ENCODE results near the gene RPL38.

RPL38 gene

DNA sequence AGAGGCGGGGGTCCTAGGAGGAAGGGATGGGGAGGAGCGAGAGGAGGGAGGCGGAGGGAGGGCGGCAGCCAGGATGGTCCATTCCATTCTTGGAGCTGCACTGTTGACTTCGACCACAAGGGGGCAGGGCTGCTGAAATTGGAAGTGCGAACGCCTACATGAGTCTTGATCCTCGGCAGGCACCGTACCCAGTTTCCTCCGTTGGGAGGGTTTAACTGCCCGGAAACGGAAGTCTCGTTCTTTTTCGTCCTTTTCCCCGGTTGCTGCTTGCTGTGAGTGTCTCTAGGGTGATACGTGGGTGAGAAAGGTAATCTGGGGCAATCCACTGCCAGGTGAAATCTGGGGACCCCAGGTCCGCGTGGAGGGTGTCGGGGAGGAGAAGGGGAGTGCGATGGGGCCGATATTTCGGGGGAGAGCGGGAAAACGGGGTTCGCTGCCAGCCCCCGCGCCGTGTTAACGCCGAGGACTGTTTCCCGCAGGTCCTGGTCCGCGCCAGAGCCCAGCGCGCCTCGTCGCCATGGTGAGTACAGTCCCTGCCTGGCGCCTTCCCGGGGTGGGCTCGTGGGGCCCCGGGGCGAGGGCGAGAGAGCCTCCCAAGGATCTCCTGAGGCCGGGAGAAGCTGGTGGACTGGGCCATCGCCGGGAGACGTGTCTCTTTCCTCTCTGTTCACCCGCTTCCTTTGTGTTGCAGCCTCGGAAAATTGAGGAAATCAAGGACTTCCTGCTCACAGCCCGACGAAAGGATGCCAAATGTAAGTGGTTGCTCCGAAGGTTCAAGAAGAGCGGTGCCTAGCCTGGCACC lies at the start of gene RPL38:
Gene RPL38 (plus strand): TSS at position 240 of the 802 bp plus-strand sequence. CDS start 278 bp downstream, at position 518.
- H3K4me2 ChIP-seq (ENCODE audit: insufficient read depth, low read length) = peak within 1 kb of the TSS; percentile 78
- H3K27ac ChIP-seq (ENCODE audit: low read length) = peak within 1 kb of the TSS; percentile 82
- H4K20me1 ChIP-seq (ENCODE audit: insufficient read depth, low read length) = peaks cover 51% of the 10 kb centered on the region
- peak; percentile 87 for ATAC-seq (ENCODE audit: insufficient read depth, low read depth)
- H3K4me3 ChIP-seq (ENCODE audit: low read depth in 1 of 2, low read length in 2 of 2) = peak within 1 kb of the TSS; percentile 95 to 98
- peak within 1 kb of the TSS; percentile 78 for H2AFZ ChIP-seq (ENCODE audit: low read depth, low read length)
- peak; percentile 95 for DNase-seq
- H3K9ac ChIP-seq (ENCODE audit: low read depth, low read length) = peak within 1 kb of the TSS; percentile 87
- H3K79me2 ChIP-seq (ENCODE audit: insufficient read depth, low read length) = peaks cover 51% of the 10 kb centered on the region
- no peak for TF ChIP-seq EZH2 (IDR thresholded peaks at IDR 0.05; ENCODE audit: borderline replicate concordance, low read depth, low read length, severe bottlenecking)
- TF ChIP-seq, protein P1, sequence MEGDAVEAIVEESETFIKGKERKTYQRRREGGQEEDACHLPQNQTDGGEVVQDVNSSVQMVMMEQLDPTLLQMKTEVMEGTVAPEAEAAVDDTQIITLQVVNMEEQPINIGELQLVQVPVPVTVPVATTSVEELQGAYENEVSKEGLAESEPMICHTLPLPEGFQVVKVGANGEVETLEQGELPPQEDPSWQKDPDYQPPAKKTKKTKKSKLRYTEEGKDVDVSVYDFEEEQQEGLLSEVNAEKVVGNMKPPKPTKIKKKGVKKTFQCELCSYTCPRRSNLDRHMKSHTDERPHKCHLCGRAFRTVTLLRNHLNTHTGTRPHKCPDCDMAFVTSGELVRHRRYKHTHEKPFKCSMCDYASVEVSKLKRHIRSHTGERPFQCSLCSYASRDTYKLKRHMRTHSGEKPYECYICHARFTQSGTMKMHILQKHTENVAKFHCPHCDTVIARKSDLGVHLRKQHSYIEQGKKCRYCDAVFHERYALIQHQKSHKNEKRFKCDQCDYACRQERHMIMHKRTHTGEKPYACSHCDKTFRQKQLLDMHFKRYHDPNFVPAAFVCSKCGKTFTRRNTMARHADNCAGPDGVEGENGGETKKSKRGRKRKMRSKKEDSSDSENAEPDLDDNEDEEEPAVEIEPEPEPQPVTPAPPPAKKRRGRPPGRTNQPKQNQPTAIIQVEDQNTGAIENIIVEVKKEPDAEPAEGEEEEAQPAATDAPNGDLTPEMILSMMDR (IDR thresholded peaks at IDR 0.05; ENCODE audit: borderline replicate concordance, extremely low read depth, low read length, poor library complexity, severe bottlenecking) = peak; percentile 99
- H3K9me3 ChIP-seq (ENCODE audit: insufficient read depth, low read length, severe bottlenecking) = no peaks in the 10 kb centered on the region
- H3K27me3 ChIP-seq (ENCODE audit: insufficient read depth, low read length, poor library complexity) = peaks cover 12% of the 10 kb centered on the region
- H3K36me3 ChIP-seq (ENCODE audit: insufficient read depth, low read length) = peaks cover 50% of the 10 kb centered on the region
- H3K4me1 ChIP-seq (ENCODE audit: insufficient read depth, low read length) = peaks cover 35% of the 10 kb centered on the region

DNA sequence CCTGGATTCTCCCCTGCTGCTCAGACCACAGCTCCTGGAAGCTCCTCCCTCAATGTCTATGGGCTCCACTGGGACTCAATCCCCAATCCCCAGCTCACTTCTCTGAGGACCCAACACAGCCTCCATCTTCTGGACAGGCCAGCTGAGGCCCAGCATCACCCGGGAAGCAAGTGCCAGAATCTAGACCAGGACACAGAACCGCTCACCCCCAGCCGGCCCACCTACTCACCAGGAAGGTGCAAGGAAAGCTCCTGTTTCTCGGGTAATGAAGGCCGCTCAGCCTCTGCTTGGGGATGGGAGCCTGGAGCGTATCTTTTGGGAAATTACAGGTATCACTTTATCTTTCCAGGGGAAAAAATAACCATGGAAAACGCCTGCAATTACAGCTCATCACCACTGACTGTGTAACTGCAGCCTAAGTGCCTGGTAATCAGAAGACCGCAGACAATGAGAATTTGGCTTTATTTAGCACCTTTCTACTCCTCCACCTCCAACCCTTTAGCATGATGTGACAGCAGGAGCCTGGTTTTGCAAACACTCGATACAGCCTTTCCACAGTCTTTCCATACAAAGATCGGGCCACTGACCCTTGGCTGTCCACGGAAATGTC lies 49.6 kb upstream of the RPL38 start:
- TF ChIP-seq EZH2 (IDR thresholded peaks at IDR 0.05; ENCODE audit: borderline replicate concordance, low read depth, low read length, severe bottlenecking) = no peak
- TF ChIP-seq, protein P1 (IDR thresholded peaks at IDR 0.05; ENCODE audit: borderline replicate concordance, extremely low read depth, low read length, poor library complexity, severe bottlenecking) = no peak
- Histone ChIP-seq H4K20me1 (ENCODE audit: insufficient read depth, low read length) (no peaks in the 10 kb centered on the region; the same call in 1 of the 2 replicates), H3K36me3 (ENCODE audit: insufficient read depth, low read length) (no peaks in the 10 kb centered on the region), H3K4me1 (ENCODE audit: insufficient read depth, low read length) (no peaks in the 10 kb centered on the region), H3K79me2 (ENCODE audit: insufficient read depth, low read length) (no peaks in the 10 kb centered on the region), H3K27me3 (ENCODE audit: insufficient read depth, low read length, poor library complexity) (no peaks in the 10 kb centered on the region), H3K9ac (ENCODE audit: low read depth, low read length) (no peak overlapping the region), H3K4me3 (ENCODE audit: low read depth in 1 of 2, low read length in 2 of 2) (no peak overlapping the region), H3K4me2 (ENCODE audit: insufficient read depth, low read length) (no peak overlapping the region), H3K9me3 (ENCODE audit: insufficient read depth, low read length, severe bottlenecking) (no peaks in the 10 kb centered on the region), H3K27ac (ENCODE audit: low read length) (no peak overlapping the region), H2AFZ (ENCODE audit: low read depth, low read length) (no peak overlapping the region)
- DNase-seq = no peak
- ATAC-seq (ENCODE audit: insufficient read depth, low read depth) = no peak

DNA sequence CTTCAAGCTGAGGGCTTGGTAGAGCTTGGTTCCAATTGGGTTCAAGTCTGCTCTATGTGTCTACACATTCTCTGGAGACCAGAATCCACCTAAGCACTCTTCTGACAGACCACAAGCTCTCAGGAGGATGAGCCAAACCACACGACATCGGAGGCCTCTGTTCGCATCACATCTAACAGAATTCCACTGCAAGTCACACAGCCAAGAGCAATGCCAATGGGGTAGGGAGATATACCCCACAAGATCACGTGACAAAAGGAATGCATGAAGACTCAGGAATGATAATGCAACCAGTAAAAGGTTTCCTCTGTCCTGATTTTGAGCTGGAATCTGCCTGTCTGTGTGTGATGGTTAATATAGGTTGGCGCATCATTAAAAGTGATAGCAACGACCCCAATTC lies 46.6 kb upstream of the RPL38 start:
- ATAC-seq (ENCODE audit: insufficient read depth, low read depth) (no peak), DNase-seq (no peak)
- Histone ChIP-seq H3K27ac (ENCODE audit: low read length) (no peak overlapping the region), H3K4me3 (ENCODE audit: low read depth in 1 of 2, low read length in 2 of 2) (no peak overlapping the region), H3K36me3 (ENCODE audit: insufficient read depth, low read length) (no peaks in the 10 kb centered on the region), H3K27me3 (ENCODE audit: insufficient read depth, low read length, poor library complexity) (no peaks in the 10 kb centered on the region), H3K4me1 (ENCODE audit: insufficient read depth, low read length) (no peaks in the 10 kb centered on the region), H2AFZ (ENCODE audit: low read depth, low read length) (no peak overlapping the region), H3K9ac (ENCODE audit: low read depth, low read length) (no peak overlapping the region), H3K79me2 (ENCODE audit: insufficient read depth, low read length) (no peaks in the 10 kb centered on the region), H3K4me2 (ENCODE audit: insufficient read depth, low read length) (no peak overlapping the region), H3K9me3 (ENCODE audit: insufficient read depth, low read length, severe bottlenecking) (no peaks in the 10 kb centered on the region), H4K20me1 (ENCODE audit: insufficient read depth, low read length) (no peaks in the 10 kb centered on the region)
- no peak for TF ChIP-seq EZH2 (IDR thresholded peaks at IDR 0.05; ENCODE audit: borderline replicate concordance, low read depth, low read length, severe bottlenecking)
- TF ChIP-seq, protein P1 (IDR thresholded peaks at IDR 0.05; ENCODE audit: borderline replicate concordance, extremely low read depth, low read length, poor library complexity, severe bottlenecking) = no peak
